ENCODE measurements around the gene TOP2A.

TOP2A gene

DNA sequence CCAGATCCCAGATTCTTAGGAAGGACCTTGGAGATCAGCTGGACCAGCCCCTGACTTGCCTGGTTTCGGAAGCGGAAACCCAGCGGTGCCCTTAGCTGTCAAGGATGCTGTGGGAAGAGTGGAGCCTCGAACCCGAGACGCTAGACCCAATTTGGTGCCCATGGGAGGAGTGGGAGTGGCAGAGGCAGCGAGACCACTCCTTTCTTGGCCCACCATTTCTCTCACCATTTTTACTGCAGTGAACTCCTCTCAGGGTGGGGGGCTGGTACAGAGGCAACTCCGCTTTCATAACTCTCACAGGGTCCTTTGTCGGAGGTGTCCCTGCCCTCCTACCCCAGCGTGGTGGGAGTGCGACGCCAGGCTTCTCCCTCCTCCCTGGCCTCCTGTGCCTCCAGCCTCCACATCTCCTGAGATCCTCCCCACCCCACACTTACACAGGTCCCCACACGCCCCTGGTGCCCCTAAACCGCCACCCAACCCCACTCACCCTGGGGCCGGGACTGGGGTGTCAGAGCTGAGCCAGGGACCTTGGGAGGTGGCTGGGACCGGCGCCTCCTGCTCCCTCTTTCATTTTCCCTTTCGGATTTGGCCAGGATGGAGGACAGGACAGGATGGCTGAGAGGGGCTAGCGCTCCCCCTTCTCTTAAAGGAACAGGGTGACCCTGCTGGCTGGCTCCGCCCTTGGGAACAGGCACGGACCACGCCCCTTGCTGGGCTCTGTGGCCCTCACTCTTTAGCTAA is 53.4 kb downstream of the TOP2A start, which contains the start of gene GJD3:
Gene GJD3, minus strand, starts transcription at position 617 of the 741 bp plus-strand sequence. CDS start 922 bp downstream, outside the sequence.
- Mint-ChIP-seq H3K27ac (no peak within 1 kb of the TSS), H3K4me1 (peaks cover 22% of the 10 kb centered on the region), H3K36me3 (peaks cover 13% of the 10 kb centered on the region), H3K9me3 (no peaks in the 10 kb centered on the region), H3K4me3 (peak within 1 kb of the TSS; percentile 68)
- DNase-seq (ENCODE audit: low spot score in 2 of 2) (no peak), ATAC-seq (no peak)

DNA sequence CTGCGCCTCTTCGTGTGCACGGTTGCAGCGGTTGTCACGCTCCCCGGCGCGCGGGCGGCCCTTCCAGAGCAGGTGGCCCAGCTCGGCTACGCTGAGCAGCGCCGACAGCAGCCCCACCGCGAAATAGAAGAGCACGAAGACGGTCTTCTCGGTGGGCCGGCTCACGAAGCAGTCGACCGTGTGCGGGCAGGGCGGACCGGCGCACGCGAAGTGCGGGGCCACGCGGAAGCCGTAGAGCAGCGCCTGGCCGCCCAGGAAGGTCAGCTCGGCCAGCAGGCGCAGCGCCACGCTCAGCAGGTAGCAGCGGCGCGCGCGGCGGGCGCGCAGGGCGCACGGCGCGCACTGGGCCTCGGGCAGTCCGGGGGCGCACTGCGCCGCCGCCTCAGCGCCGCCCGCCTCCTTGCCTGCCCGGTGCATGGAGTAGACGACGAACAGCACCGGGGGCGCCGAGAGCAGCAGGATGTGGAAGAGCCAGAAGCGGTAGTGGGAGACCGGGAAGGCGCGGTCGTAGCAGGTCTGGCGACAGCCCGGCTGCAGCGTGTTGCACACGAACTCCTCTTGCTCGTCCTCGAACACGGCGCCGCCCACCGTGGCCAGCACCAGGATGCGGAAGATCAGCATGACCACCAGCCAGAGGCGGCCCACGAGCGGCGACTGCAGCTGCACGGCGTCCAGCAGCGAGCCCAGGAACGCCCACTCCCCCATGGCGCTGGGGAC is 54.4 kb downstream of the TOP2A start:
- Mint-ChIP-seq H3K9me3 (no peaks in the 10 kb centered on the region), H3K4me1 (peaks cover 27% of the 10 kb centered on the region), H3K4me3 (peak overlapping the region; percentile 68), H3K27ac (no peak overlapping the region), H3K36me3 (peaks cover 14% of the 10 kb centered on the region)
- DNase-seq (ENCODE audit: low spot score in 2 of 2) (no peak), ATAC-seq (peak; percentile 55)

DNA sequence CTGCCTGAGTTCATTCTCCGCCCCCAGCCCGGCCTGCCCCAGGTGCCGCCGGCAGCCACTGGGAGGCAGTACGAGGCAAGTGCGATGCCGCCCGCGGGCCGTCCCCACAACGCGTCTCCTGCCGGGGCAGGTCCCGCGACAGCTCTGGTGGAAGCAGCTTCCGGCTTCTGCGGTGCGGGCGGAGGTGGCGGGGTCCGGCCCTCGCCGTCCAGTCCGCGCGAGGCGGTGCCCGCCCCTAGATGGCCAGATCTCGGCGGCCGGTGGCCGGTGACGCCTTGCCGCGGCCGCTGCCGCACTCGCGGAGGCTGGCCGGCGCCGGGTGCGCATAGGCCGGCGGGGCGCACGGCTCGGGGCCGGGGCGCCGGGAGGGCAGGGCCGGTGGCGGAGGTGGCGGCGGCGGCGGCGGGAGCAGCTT is 55.0 kb downstream of the TOP2A start:
- ATAC-seq (peak; percentile 89), DNase-seq (ENCODE audit: low spot score in 2 of 2) (peak; percentile 68 to 89)
- Mint-ChIP-seq H3K4me1 (peaks cover 31% of the 10 kb centered on the region), H3K27ac (no peak overlapping the region), H3K9me3 (no peaks in the 10 kb centered on the region), H3K36me3 (peaks cover 19% of the 10 kb centered on the region), H3K4me3 (peak overlapping the region; percentile 68)

DNA sequence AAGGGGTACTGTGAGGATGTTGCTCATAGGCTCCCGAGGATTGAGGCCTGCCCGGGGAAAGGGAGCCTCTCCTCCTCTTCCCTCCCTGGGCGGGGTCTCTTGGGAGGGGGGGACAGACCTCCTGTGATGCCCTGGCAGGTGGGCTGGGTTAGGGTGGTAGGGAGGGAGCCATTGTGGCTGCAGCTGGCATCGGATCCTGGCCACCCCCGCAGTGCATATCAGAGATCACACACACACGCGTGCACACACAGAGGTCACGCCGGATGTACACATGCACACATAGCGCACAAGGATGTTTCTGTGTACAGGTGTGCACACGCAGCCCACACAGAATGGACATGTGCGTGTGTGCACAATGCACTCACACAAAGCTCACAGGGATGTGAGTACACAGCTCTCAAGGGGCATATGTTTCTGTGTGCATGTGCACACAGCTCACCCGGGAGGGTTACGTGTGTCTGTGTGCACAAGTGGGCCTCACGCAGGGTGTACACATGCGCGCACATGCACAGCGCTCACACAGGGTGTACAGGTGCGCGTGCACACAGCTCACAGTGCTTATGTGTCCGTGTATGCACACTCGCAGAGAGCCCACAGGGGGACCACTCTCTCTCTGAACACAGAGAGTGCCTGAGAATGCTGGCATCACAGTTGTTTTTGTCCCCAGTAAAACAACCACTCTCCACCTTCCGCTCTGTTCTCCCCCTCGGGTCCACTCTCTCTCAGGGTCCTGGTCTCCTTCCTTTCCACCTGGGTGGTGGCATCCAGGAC is 55.6 kb downstream of the TOP2A start:
- no peak overlapping the region for H3K27ac Mint-ChIP-seq
- peak; percentile 19 for ATAC-seq
- H3K9me3 Mint-ChIP-seq, result no peaks in the 10 kb centered on the region
- no peak for DNase-seq (ENCODE audit: low spot score in 2 of 2)
- peaks cover 25% of the 10 kb centered on the region for H3K36me3 Mint-ChIP-seq
- H3K4me1 Mint-ChIP-seq, result peaks cover 31% of the 10 kb centered on the region
- peak overlapping the region; percentile 68 for H3K4me3 Mint-ChIP-seq

DNA sequence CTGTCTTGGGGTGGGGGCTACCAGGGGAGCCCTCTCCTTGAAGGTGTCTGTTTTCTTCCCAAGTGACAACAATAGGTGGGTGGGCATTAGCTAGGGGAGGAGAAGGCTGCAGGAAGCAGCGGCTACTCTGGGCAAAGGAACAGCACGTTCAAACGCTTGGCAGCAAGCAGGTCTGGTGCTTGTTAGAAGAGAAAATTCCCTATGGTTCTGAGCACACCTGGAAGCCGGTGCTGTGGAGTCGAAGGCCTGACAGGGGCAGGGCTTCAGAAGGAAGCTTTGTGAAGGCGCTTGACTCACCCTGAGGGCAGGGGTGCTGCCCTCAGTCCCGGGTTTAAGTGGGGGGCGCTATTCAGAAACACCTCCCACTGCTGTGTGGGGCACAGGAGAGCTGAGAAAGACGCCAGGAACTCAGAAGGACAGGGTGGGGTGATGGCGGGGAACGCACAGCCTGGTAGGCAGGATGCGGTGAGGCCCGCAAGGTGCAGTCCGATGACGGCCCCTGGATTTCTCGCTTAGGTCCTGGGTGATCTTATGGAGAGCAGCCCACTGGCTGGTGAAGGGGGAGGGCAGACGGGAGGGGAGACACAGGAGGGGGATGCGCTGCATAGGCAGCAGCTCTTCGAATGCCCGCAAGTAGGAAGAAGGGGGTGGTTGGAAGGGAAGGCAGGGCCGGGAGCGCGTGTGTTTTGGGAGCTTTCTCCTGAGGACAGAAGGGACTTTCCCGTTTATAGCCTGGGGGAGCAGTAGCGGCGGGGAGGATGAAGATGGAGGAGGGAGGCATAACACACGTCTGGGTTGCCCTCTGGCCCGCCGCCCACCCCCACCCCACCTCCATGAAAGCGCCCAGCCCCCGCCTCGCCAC is 56.4 kb downstream of the TOP2A start:
- DNase-seq (ENCODE audit: low spot score in 2 of 2) (no peak), ATAC-seq (no peak)
- no peaks in the 10 kb centered on the region for H3K9me3 Mint-ChIP-seq
- peaks cover 33% of the 10 kb centered on the region for H3K36me3 Mint-ChIP-seq
- peaks cover 31% of the 10 kb centered on the region for H3K4me1 Mint-ChIP-seq
- H3K27ac Mint-ChIP-seq, result peak overlapping the region; percentile 61
- no peak overlapping the region for H3K4me3 Mint-ChIP-seq

DNA sequence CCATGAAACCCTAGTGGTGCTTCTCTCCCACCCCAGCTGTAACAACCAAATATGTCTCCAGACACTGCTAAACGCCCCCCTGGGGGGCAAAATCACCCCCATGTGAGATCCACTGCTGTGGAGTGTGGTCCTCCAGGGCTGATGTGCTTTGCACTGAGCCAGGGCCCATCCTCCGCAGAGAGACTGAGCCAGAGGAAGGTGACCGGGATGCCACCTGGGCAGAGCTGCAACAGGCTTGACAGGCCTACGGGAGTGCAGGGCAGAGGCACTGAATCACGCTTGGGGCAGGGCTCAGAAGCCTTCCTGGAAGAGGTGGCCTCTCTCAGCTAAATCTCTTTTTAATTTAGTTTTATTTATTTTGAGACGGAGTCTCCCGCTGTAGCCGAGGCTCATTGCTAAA is 57.6 kb downstream of the TOP2A start:
- Mint-ChIP-seq H3K9me3 (no peaks in the 10 kb centered on the region), H3K4me1 (peaks cover 32% of the 10 kb centered on the region), H3K27ac (no peak overlapping the region), H3K36me3 (peaks cover 43% of the 10 kb centered on the region), H3K4me3 (no peak overlapping the region)
- DNase-seq (ENCODE audit: low spot score in 2 of 2), result no peak
- no peak for ATAC-seq

DNA sequence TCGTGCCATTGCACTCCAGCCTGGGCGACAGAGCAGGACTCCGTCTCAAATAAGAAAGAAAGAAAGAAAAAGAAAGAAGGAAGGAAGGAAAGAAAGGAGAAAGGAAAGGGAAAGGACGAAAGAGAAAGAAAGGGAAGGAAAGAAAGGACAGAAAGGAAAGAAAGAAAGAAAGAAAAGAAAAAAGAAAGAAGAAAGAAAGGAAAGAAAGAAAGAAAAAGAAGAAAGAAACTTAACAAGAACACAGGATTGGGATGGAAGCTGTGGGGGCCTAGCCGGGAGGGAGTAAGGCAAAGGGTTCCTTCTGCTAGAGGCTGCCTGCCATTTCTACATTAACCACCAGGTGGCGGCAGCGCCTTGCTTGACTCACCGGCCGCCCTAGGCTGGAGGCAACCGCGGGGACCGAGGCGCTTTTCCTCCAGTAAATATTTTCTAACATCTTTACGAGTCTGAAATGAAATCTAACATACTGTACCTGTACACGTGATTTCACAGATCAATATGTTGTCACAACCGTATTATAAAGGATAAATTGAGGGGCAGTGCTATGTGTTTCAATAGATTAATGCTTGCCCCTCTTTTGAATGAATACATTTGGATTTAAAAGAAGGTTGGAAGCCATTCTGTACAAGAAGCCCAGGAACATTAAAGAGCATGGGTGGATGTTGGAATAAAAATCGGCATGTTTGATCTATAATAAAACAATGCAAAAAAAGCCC is 59.2 kb downstream of the TOP2A start:
- peak; percentile 66 for ATAC-seq
- Mint-ChIP-seq H3K4me3 (no peak overlapping the region), H3K4me1 (peaks cover 36% of the 10 kb centered on the region), H3K36me3 (peaks cover 58% of the 10 kb centered on the region), H3K9me3 (no peaks in the 10 kb centered on the region), H3K27ac (peak overlapping the region; percentile 68)
- DNase-seq (ENCODE audit: low spot score in 2 of 2), result peak; percentile 95

DNA sequence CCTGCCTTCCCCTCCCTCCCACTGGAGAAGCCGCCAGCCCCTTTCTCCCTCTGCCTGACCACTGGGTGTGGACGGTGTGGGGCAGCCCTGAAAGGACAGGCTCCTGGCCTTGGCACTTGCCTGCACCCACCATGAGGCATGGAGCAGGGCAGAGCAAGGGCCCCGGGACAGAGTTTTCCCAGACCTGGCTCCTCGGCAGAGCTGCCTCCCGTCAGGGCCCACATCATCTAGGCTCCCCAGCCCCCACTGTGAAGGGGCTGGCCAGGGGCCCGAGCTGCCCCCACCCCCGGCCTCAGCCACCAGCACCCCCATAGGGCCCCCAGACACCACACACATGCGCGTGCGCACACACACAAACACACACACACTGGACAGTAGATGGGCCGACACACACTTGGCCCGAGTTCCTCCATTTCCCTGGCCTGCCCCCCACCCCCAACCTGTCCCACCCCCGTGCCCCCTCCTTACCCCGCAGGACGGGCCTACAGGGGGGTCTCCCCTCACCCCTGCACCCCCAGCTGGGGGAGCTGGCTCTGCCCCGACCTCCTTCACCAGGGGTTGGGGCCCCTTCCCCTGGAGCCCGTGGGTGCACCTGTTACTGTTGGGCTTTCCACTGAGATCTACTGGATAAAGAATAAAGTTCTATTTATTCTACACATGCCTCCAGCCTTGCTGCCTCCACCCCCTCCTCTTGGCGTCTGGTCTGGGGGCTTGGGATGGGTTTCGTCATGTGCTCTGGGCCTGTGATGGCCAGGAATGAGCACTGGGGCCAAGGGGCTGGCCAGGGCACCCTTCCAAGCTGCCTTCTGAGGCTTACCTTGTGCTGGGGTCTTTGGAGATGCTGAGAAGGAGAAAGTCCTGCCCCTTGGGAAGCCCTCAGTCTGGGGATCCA is 60.5 kb downstream of the TOP2A start:
- Mint-ChIP-seq H3K9me3 (no peaks in the 10 kb centered on the region), H3K4me3 (no peak overlapping the region)
- ATAC-seq, result no peak

DNA sequence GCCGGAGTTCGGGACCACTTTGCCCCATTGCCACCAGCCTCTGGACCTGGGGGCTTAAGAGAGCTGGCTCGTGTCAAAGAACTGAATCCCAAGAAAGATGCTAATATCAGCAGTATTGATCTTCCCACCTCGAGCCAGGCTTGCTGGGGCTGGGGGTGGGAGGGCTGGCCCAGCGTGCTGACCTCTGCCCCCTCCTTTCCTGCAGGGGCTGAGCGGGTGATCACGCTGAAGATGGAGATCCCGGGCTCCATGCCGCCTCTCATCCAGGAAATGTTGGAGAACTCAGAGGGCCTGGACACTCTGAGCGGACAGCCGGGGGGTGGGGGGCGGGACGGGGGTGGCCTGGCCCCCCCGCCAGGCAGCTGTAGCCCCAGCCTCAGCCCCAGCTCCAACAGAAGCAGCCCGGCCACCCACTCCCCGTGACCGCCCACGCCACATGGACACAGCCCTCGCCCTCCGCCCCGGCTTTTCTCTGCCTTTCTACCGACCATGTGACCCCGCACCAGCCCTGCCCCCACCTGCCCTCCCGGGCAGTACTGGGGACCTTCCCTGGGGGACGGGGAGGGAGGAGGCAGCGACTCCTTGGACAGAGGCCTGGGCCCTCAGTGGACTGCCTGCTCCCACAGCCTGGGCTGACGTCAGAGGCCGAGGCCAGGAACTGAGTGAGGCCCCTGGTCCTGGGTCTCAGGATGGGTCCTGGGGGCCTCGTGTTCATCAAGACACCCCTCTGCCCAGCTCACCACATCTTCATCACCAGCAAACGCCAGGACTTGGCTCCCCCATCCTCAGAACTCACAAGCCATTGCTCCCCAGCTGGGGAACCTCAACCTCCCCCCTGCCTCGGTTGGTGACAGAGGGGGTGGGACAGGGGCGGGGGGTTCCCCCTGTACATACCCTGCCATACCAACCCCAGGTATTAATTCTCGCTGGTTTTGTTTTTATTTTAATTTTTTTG is 61.6 kb downstream of the TOP2A start:
- no peak for ATAC-seq
- Mint-ChIP-seq H3K36me3 (peaks cover 73% of the 10 kb centered on the region), H3K4me3 (no peak overlapping the region), H3K27ac (no peak overlapping the region), H3K9me3 (no peaks in the 10 kb centered on the region), H3K4me1 (peaks cover 42% of the 10 kb centered on the region)
- DNase-seq (ENCODE audit: low spot score in 2 of 2), result no peak

More for the DNA sequence above, 60.5 kb downstream of the TOP2A start:
- Mint-ChIP-seq H3K36me3 (peaks cover 65% of the 10 kb centered on the region), H3K27ac (peak overlapping the region; percentile 68), H3K4me1 (peaks cover 37% of the 10 kb centered on the region)
- DNase-seq (ENCODE audit: low spot score in 2 of 2), result no peak

DNA sequence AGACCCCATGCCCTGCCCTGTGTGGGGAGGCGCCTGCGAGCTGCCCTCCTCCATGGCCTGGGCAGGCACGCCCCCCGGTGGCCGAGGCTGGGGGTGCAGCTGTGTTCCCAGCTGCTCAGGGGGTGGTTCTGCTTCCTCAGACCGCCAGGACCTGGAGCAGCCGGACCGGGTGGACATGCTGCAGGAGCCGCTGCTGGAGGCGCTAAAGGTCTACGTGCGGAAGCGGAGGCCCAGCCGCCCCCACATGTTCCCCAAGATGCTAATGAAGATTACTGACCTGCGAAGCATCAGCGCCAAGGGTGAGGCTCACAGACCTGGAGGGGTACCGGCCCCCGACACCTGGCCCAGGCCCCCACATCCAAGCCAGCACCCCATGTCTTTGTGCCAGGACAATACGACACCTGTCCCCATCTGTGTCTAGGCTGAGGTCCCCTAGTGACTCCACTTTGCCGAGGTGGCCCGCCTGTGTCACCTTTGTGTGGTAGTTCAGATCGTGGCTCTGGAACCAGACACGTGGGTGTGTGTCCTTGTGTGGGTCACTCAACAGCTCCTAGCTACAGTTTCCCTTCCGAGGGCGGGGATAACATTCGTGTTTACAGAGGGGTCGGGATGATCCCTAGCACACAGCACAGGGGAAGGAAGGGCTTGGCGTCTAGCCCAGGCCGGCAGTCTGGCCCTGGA is 62.4 kb downstream of the TOP2A start:
- DNase-seq (ENCODE audit: low spot score in 2 of 2) (peak; percentile 87 to 93), ATAC-seq (peak; percentile 65)
- H3K36me3 Mint-ChIP-seq, result peaks cover 77% of the 10 kb centered on the region
- H3K4me1 Mint-ChIP-seq, result peaks cover 40% of the 10 kb centered on the region
- no peak overlapping the region for H3K27ac Mint-ChIP-seq
- no peaks in the 10 kb centered on the region for H3K9me3 Mint-ChIP-seq
- no peak overlapping the region for H3K4me3 Mint-ChIP-seq

DNA sequence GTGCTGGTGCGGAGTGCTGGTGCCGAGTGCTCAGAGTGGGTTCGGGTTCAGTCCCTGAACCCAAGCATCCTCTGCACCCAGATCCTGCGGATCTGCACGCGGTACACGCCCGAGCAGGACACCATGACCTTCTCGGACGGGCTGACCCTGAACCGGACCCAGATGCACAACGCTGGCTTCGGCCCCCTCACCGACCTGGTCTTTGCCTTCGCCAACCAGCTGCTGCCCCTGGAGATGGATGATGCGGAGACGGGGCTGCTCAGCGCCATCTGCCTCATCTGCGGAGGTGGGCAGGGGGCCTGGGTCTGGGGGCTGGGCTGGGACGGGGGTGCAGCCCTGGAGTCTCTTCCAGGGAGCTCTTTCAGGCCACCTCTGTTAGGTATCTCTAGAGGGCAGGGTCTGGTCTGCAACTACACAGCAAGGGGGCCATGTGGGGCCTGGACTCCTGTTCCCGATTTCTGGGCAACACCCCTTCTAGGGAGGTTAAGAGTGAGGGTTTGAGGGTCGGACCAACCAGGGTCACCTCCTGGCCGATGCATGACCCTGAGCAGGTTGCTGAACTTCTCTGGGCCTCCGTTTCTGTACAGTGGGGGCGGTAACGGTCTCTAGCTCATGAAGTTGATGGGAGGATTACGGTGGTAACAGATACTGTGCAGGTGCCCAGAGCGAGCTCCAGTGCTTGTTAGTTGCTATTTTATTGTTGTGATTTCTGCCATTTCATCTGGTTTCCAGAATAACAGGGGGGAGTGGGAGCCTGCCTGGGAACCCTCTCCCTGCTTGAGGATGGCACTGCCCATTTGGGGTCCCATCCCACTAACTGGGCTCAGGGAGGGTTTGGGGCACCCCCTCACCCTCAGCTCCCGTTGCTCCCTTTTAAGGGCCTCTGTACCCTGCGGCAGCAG is 63.2 kb downstream of the TOP2A start:
- ATAC-seq (no peak), DNase-seq (ENCODE audit: low spot score in 2 of 2) (no peak)
- no peaks in the 10 kb centered on the region for H3K9me3 Mint-ChIP-seq
- peaks cover 48% of the 10 kb centered on the region for H3K4me1 Mint-ChIP-seq
- peaks cover 85% of the 10 kb centered on the region for H3K36me3 Mint-ChIP-seq
- no peak overlapping the region for H3K27ac Mint-ChIP-seq
- no peak overlapping the region for H3K4me3 Mint-ChIP-seq

Measured in stimulated activated effector memory CD8-positive, alpha-beta T cell treated with anti-CD3 and anti-CD28 coated beads, Interleukin-12 subunit alpha, Interleukin-12 subunit beta, amount 100 ng/mL, for 72 hours (primary cell).